A673 (cell line): ENCODE results near the gene EGLN3.

Experiments
- CTCF ChIP-seq: fragments of 300-800, 200-600 bp; sonication (generic); conservative IDR thresholded peaks from 2 replicates; pipeline ENCODE4 v1.5.1; 2017; ENCODE audit warnings: low read depth, mild to moderate bottlenecking, antibody characterized with exemption, low read length, moderate library complexity, mixed read lengths
- EZH2 ChIP-seq: fragments of 200-600 bp; sonication (generic); IDR thresholded peaks from 2 replicates; pipeline ENCODE4 v1.6.1; 2017; ENCODE audit warnings: borderline replicate concordance, low read depth, mild to moderate bottlenecking, mixed read lengths, antibody characterized with exemption, low read length; ENCODE audit not compliant: poor library complexity, severe bottlenecking

- TF ChIP-seq CTCF: no peak
- TF ChIP-seq EZH2: no peak
Observed at GRCh38 chr14:33979613-33980276, 28.9 kb upstream of the EGLN3 start.
